Measurements from ENCODE around the gene XPC. TPM values are rescaled to one million over a fixed set of nuclear protein-coding genes. Genes with fewer than 3 reads are reported as not detected.

XPC gene
- total RNA-seq, 1 donor from 2014 or later = 41.6 TPM

- peaks cover 33% of the 10 kb centered on the region for H3K4me1 Mint-ChIP-seq
Observed at GRCh38 chr3:14206548-14207177, 28.3 kb upstream of the XPC start.

GRCh38 chr3:14204515-14205284, 26.3 kb upstream of the XPC start:
- Mint-ChIP-seq H3K9me3 (no peaks in the 10 kb centered on the region), H3K4me3 (no peak overlapping the region), H3K36me3 (ENCODE audit: low read depth) (no peaks in the 10 kb centered on the region), H3K4me1 (peaks cover 18% of the 10 kb centered on the region), H3K27ac (ENCODE audit: unreplicated experiment) (no peak overlapping the region), H3K27me3 (ENCODE audit: low read depth) (no peaks in the 10 kb centered on the region)
- no peak for TF ChIP-seq CTCF (conservative IDR thresholded peaks at IDR 0.05)
- DNase-seq (ENCODE audit: low read depth, low spot score) = no peak

More at GRCh38 chr3:14206548-14207177, 28.3 kb upstream of the XPC start:
- DNase-seq (ENCODE audit: low read depth, low spot score) = no peak
- no peak overlapping the region for H3K4me3 Mint-ChIP-seq
- H3K9me3 Mint-ChIP-seq = no peaks in the 10 kb centered on the region
- no peaks in the 10 kb centered on the region for H3K36me3 Mint-ChIP-seq (ENCODE audit: low read depth)
- no peak for TF ChIP-seq CTCF (conservative IDR thresholded peaks at IDR 0.05)
- H3K27me3 Mint-ChIP-seq (ENCODE audit: low read depth) = no peaks in the 10 kb centered on the region
- no peak overlapping the region for H3K27ac Mint-ChIP-seq (ENCODE audit: unreplicated experiment)

- Mint-ChIP-seq H3K4me1 (peaks cover 13% of the 10 kb centered on the region), H3K9me3 (no peaks in the 10 kb centered on the region), H3K27me3 (ENCODE audit: low read depth) (no peaks in the 10 kb centered on the region), H3K4me3 (no peak overlapping the region), H3K36me3 (ENCODE audit: low read depth) (no peaks in the 10 kb centered on the region), H3K27ac (ENCODE audit: unreplicated experiment) (no peak overlapping the region)
- TF ChIP-seq CTCF (conservative IDR thresholded peaks at IDR 0.05) = peak; percentile 90
- DNase-seq (ENCODE audit: low read depth, low spot score) = peak; percentile 58
Observed at GRCh38 chr3:14203521-14204079, 25.2 kb upstream of the XPC start.

- Mint-ChIP-seq H3K36me3 (ENCODE audit: low read depth) (no peaks in the 10 kb centered on the region), H3K9me3 (no peaks in the 10 kb centered on the region), H3K27me3 (ENCODE audit: low read depth) (no peaks in the 10 kb centered on the region), H3K4me3 (no peak overlapping the region), H3K4me1 (peaks cover 10% of the 10 kb centered on the region), H3K27ac (ENCODE audit: unreplicated experiment) (no peak overlapping the region)
- no peak for DNase-seq (ENCODE audit: low read depth, low spot score)
- TF ChIP-seq CTCF (conservative IDR thresholded peaks at IDR 0.05) = no peak
Observed at GRCh38 chr3:14202874-14203520, 24.6 kb upstream of the XPC start.

GRCh38 chr3:14201940-14202684, 23.7 kb upstream of the XPC start:
- H3K4me3 Mint-ChIP-seq = no peak overlapping the region
- TF ChIP-seq CTCF (conservative IDR thresholded peaks at IDR 0.05) = no peak
- H3K9me3 Mint-ChIP-seq = no peaks in the 10 kb centered on the region
- peaks cover 10% of the 10 kb centered on the region for H3K4me1 Mint-ChIP-seq
- H3K27me3 Mint-ChIP-seq (ENCODE audit: low read depth) = no peaks in the 10 kb centered on the region
- no peak overlapping the region for H3K27ac Mint-ChIP-seq (ENCODE audit: unreplicated experiment)
- H3K36me3 Mint-ChIP-seq (ENCODE audit: low read depth) = no peaks in the 10 kb centered on the region
- no peak for DNase-seq (ENCODE audit: low read depth, low spot score)

All from neural crest cell (in vitro differentiated cells).